ENCODE data around the gene INTS15. TPM values are rescaled to one million over a fixed set of nuclear protein-coding genes. Genes with fewer than 3 reads are reported as not detected.

Gene INTS15
- total and polyA plus RNA-seq, 10 of the 15 experiments (the other 5 are each of a cell fraction or from before 2014, with no cell fraction given) = 0.89 to 28.2 (median 16.8) TPM

GRCh38 chr7:6588566-6588965 is 1.3 kb upstream of the INTS15 start:
- intact Hi-C loops (cut with micrococcal nuclease; ENCODE audit: unreplicated experiment) (loop anchor here (10.0 kb wide), 1 partner anchor 734 kb away; no protein-coding TSS in a partner anchor), in situ Hi-C loops (cut with MboI) (no loop called here)
- no peak for ATAC-seq
- no peak overlapping the region for H3K27ac ChIP-seq (ENCODE audit: control insufficient read depth, insufficient read depth)
- peaks cover 3 to 11% of the 10 kb centered on the region in 2 experiments; a peak in 3 of 4 replicates for H3K36me3 ChIP-seq (ENCODE audit: control insufficient read depth in 2 of 2, insufficient read depth in 2 of 2, low read length in 1 of 2)
- H3K9me3 ChIP-seq (replicated peaks; ENCODE audit: control insufficient read depth, insufficient read depth, low read length) = no peaks in the 10 kb centered on the region
- SMC1A ChIA-PET (ENCODE audit: uncharacterized antibody, unreplicated experiment) = interaction anchor here (1.3 kb wide), 1 partner anchor 14 kb away, joined by 4 read pairs; no protein-coding TSS in a partner anchor
- no peak for FAIRE-seq
- H3K27me3 ChIP-seq (replicated peaks in 1 of 2; ENCODE audit: control insufficient read depth in 2 of 2, insufficient read depth in 2 of 2, low read length in 1 of 2) = no peaks in the 10 kb centered on the region
- POLR2A ChIA-PET = interaction anchor here (0.9 kb wide), 1 partner anchor 11 kb away, joined by 4 read pairs; no protein-coding TSS in a partner anchor
- no TSS peak for BruUV-seq (replicated peaks)
- no peak overlapping the region for H3K4me2 ChIP-seq (ENCODE audit: control insufficient read depth, insufficient read depth)
- H3K4me1 ChIP-seq (ENCODE audit: control insufficient read depth, insufficient read depth, low read length) = peaks cover 10% of the 10 kb centered on the region
- H3K9ac ChIP-seq (ENCODE audit: control insufficient read depth, insufficient read depth, low read length) = no peak overlapping the region
- no peaks in the 10 kb centered on the region; the same call in 1 of the 2 replicates for H4K20me1 ChIP-seq (ENCODE audit: control insufficient read depth, insufficient read depth)
- DNase-seq (ENCODE audit: low read depth, low spot score) = no peak
- RAD21 ChIA-PET (ENCODE audit: unreplicated experiment) = no interaction called here
- no peak overlapping the region for H2AFZ ChIP-seq (ENCODE audit: control insufficient read depth, low read depth, low read length)
- H3K4me3 ChIP-seq = no peak overlapping the region
- peaks cover 14% of the 10 kb centered on the region for H3K79me2 ChIP-seq (ENCODE audit: control insufficient read depth, insufficient read depth, low read length)
- 94% methylated on average over 9 of the region's 9 CpGs for WGBS (ENCODE audit: insufficient coverage, insufficient replicate concordance, low lambda C conversion rate, missing lambda C conversion rate)
- CTCF ChIA-PET = interaction anchor here (1.6 kb wide), 1 partner anchor 10 kb away, joined by 5 read pairs; no protein-coding TSS in a partner anchor
- no peak for TF ChIP-seq FOXM1 (IDR thresholded peaks at IDR 0.05; ENCODE audit: low read depth, low read length)
- TF ChIP-seq KDM1A (IDR thresholded peaks at IDR 0.05; ENCODE audit: borderline replicate concordance) = no peak
- no peak for TF ChIP-seq CHD4 (IDR thresholded peaks at IDR 0.05)
- no peak for TF ChIP-seq TAF1 (IDR thresholded peaks at IDR 0.05; ENCODE audit: borderline replicate concordance, low read depth, low read length)
- no peak for TF ChIP-seq ATF2 (IDR thresholded peaks at IDR 0.05; ENCODE audit: low read length)
- TF ChIP-seq ZNF274 (IDR thresholded peaks at IDR 0.05; ENCODE audit: insufficient read depth, insufficient read length) = no peak
- no peak for TF ChIP-seq STAT3 (IDR thresholded peaks at IDR 0.05; ENCODE audit: low read depth, low read length)
- no peak for TF ChIP-seq GABPA (IDR thresholded peaks at IDR 0.05; ENCODE audit: low read depth)
- no peak for TF ChIP-seq ZNF24 (IDR thresholded peaks at IDR 0.05)
- TF ChIP-seq FOXK2 (IDR thresholded peaks at IDR 0.05) = no peak
- no peak for TF ChIP-seq POLR2AphosphoS2 (IDR thresholded peaks at IDR 0.05; ENCODE audit: low read depth, low read length)
- TF ChIP-seq SUZ12 (IDR thresholded peaks at IDR 0.05; ENCODE audit: unreplicated experiment) = no peak
- TF ChIP-seq EED (IDR thresholded peaks at IDR 0.05; ENCODE audit: low read depth) = no peak
- TF ChIP-seq BACH1 (IDR thresholded peaks at IDR 0.05; ENCODE audit: borderline replicate concordance) = no peak
- TF ChIP-seq USF2 (IDR thresholded peaks at IDR 0.05; ENCODE audit: borderline replicate concordance, low read depth, low read length) = no peak
- TF ChIP-seq ZBTB40 (IDR thresholded peaks at IDR 0.05; ENCODE audit: borderline replicate concordance) = no peak
- no peak for TF ChIP-seq NFIC (IDR thresholded peaks at IDR 0.05; ENCODE audit: low read depth, low read length)
- no peak for TF ChIP-seq NKRF (conservative IDR thresholded peaks at IDR 0.05)
